ENCODE results near the gene CCL21. TPM values are rescaled to one million over a fixed set of nuclear protein-coding genes. Genes with fewer than 3 reads are reported as not detected.

Gene CCL21
- total and polyA plus RNA-seq, 2 donors (not counting 1 experiment from before 2014, with no cell fraction given) = not detected

DNA sequence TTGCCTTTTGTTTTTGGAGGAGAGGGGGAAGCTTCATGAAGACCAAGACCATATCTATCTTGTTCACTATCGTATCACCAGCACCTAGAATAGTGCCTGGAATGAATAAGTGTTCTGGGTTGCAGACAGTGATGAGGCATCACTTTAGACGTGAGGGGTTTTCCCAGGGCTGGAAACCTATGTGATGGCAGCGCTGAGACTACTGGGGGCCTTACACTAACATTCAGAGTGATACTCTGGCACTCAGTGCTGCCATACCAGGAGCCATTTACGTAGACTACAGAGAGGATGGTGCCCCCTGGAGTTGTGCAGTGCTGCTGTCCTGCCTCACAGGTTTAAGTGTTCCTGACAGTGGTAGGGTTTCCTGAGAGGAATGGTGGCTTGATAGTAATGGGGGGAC, 25.8 kb downstream of the CCL21 start:
- no peak for DNase-seq (ENCODE audit: low read depth in 2 of 2)
- H3K4me3 ChIP-seq (replicated peaks in 1 of 4; ENCODE audit: control extremely low read depth in 1 of 4, insufficient read depth in 1 of 4, low read depth in 3 of 4, low read length in 4 of 4) = no peak overlapping the region
- H2AFZ ChIP-seq (ENCODE audit: low read length) = no peak overlapping the region
- H3K9ac ChIP-seq (ENCODE audit: insufficient read depth, low read length) = no peak overlapping the region
- H3K4me1 ChIP-seq (ENCODE audit: control insufficient read depth, extremely low read depth, insufficient read depth, low read length) = no peaks in the 10 kb centered on the region
- H3K9me3 ChIP-seq (ENCODE audit: control insufficient read depth, insufficient read depth, low read depth, low read length) = no peaks in the 10 kb centered on the region
- no peaks in the 10 kb centered on the region for H4K20me1 ChIP-seq (ENCODE audit: control insufficient read depth, extremely low read depth, insufficient read depth, low read length)
- H3K27ac ChIP-seq (ENCODE audit: insufficient read depth, low read length) = no peak overlapping the region
- H3K79me2 ChIP-seq (ENCODE audit: control insufficient read depth, insufficient read depth, low read length) = no peaks in the 10 kb centered on the region
- no peaks in the 10 kb centered on the region for H3K27me3 ChIP-seq (ENCODE audit: control insufficient read depth, insufficient read depth, low read length)
- no peak for TF ChIP-seq EZH2 (IDR thresholded peaks at IDR 0.05; ENCODE audit: low read length, missing control alignments)
- TF ChIP-seq, protein P1, sequence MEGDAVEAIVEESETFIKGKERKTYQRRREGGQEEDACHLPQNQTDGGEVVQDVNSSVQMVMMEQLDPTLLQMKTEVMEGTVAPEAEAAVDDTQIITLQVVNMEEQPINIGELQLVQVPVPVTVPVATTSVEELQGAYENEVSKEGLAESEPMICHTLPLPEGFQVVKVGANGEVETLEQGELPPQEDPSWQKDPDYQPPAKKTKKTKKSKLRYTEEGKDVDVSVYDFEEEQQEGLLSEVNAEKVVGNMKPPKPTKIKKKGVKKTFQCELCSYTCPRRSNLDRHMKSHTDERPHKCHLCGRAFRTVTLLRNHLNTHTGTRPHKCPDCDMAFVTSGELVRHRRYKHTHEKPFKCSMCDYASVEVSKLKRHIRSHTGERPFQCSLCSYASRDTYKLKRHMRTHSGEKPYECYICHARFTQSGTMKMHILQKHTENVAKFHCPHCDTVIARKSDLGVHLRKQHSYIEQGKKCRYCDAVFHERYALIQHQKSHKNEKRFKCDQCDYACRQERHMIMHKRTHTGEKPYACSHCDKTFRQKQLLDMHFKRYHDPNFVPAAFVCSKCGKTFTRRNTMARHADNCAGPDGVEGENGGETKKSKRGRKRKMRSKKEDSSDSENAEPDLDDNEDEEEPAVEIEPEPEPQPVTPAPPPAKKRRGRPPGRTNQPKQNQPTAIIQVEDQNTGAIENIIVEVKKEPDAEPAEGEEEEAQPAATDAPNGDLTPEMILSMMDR (conservative IDR thresholded peaks at IDR 0.05 in 1 of 2, IDR thresholded peaks at IDR 0.05 in 1 of 2; ENCODE audit: low read depth in 1 of 2, low read length in 2 of 2) = no peak
- no peaks in the 10 kb centered on the region for H3K36me3 ChIP-seq (ENCODE audit: control insufficient read depth, insufficient read depth, low read length)
- H3K4me2 ChIP-seq (ENCODE audit: extremely low read depth, insufficient read depth, low read length) = no peak overlapping the region

DNA sequence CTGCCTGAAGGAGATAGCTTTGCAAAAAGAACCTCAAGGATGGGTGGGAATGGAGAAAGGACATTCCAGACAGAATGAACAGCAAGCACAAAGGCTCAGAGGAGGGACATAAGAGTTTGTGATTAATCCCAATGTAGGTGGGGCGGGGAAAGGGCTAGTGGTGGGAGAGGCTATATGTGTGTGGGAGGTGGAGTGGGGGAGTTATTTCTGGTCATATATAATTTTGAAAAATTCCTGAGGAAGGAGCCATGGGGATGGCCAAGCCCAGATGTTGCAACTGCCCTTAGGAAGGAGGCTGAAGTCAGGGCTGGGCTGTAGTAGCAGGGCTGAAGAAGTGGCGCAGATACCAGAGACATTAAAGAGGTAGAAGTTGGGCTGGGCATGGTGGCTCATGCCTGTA, 34.1 kb downstream of the CCL21 start:
- Histone ChIP-seq H3K4me3 (replicated peaks in 1 of 4; ENCODE audit: control extremely low read depth in 1 of 4, insufficient read depth in 1 of 4, low read depth in 3 of 4, low read length in 4 of 4) (no peak overlapping the region), H2AFZ (ENCODE audit: low read length) (no peak overlapping the region), H3K27me3 (ENCODE audit: control insufficient read depth, insufficient read depth, low read length) (no peaks in the 10 kb centered on the region), H3K27ac (ENCODE audit: insufficient read depth, low read length) (no peak overlapping the region), H3K4me1 (ENCODE audit: control insufficient read depth, extremely low read depth, insufficient read depth, low read length) (no peaks in the 10 kb centered on the region), H3K4me2 (ENCODE audit: extremely low read depth, insufficient read depth, low read length) (no peak overlapping the region), H3K9me3 (ENCODE audit: control insufficient read depth, insufficient read depth, low read depth, low read length) (no peaks in the 10 kb centered on the region), H3K79me2 (ENCODE audit: control insufficient read depth, insufficient read depth, low read length) (no peaks in the 10 kb centered on the region), H3K9ac (ENCODE audit: insufficient read depth, low read length) (no peak overlapping the region), H3K36me3 (ENCODE audit: control insufficient read depth, insufficient read depth, low read length) (no peaks in the 10 kb centered on the region), H4K20me1 (ENCODE audit: control insufficient read depth, extremely low read depth, insufficient read depth, low read length) (no peaks in the 10 kb centered on the region)
- no peak for DNase-seq (ENCODE audit: low read depth in 2 of 2)
- TF ChIP-seq EZH2 (IDR thresholded peaks at IDR 0.05; ENCODE audit: low read length, missing control alignments) = no peak
- TF ChIP-seq, protein P1 (conservative IDR thresholded peaks at IDR 0.05 in 1 of 2, IDR thresholded peaks at IDR 0.05 in 1 of 2; ENCODE audit: low read depth in 1 of 2, low read length in 2 of 2) = no peak

DNA sequence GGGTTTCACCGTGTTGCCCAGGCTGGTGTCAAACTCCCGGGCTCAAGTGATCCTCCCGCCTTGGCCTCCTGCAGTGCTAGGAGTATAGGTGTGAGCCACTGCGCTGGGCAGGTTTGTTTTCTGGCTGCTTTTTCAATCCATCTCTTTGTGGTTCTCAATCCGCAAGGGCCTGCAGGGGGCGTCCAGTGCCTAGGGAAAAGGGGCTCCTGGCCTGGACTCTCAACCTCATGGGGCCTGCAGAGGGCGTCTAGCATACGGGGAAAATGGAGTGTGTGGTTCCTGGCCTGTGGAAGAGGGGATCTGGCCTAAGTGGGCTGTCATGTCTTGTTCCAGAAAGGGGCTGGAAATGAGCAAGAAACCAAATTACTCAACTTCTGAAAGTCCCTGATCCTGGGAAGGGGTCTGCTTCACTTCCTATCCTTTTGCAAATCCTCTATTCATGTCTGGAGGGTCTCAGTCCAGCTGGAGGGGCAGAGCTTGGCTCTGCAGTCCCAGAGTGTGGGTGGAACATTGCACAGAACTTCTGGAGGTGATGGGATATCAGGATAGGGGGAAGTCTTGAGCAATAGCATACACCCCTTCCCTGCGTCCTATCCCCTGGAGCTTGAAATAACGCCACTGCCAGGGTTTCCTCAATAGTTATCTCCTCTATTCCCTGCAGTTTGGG, 34.8 kb downstream of the CCL21 start:
- Histone ChIP-seq H3K79me2 (ENCODE audit: control insufficient read depth, insufficient read depth, low read length) (no peaks in the 10 kb centered on the region), H3K9me3 (ENCODE audit: control insufficient read depth, insufficient read depth, low read depth, low read length) (no peaks in the 10 kb centered on the region), H3K4me3 (replicated peaks in 1 of 4; ENCODE audit: control extremely low read depth in 1 of 4, insufficient read depth in 1 of 4, low read depth in 3 of 4, low read length in 4 of 4) (no peak overlapping the region), H3K4me1 (ENCODE audit: control insufficient read depth, extremely low read depth, insufficient read depth, low read length) (no peaks in the 10 kb centered on the region), H3K36me3 (ENCODE audit: control insufficient read depth, insufficient read depth, low read length) (no peaks in the 10 kb centered on the region), H3K4me2 (ENCODE audit: extremely low read depth, insufficient read depth, low read length) (no peak overlapping the region), H4K20me1 (ENCODE audit: control insufficient read depth, extremely low read depth, insufficient read depth, low read length) (no peaks in the 10 kb centered on the region), H3K27ac (ENCODE audit: insufficient read depth, low read length) (no peak overlapping the region), H3K27me3 (ENCODE audit: control insufficient read depth, insufficient read depth, low read length) (no peaks in the 10 kb centered on the region), H3K9ac (ENCODE audit: insufficient read depth, low read length) (no peak overlapping the region), H2AFZ (ENCODE audit: low read length) (no peak overlapping the region)
- peak; percentile 42 to 64 for DNase-seq (ENCODE audit: low read depth in 2 of 2)
- TF ChIP-seq, protein P1 (conservative IDR thresholded peaks at IDR 0.05 in 1 of 2, IDR thresholded peaks at IDR 0.05 in 1 of 2; ENCODE audit: low read depth in 1 of 2, low read length in 2 of 2) = peak; percentile 79 to 84
- TF ChIP-seq EZH2 (IDR thresholded peaks at IDR 0.05; ENCODE audit: low read length, missing control alignments) = no peak
